ENCODE data around the gene POLR2M.

Gene POLR2M

DNA sequence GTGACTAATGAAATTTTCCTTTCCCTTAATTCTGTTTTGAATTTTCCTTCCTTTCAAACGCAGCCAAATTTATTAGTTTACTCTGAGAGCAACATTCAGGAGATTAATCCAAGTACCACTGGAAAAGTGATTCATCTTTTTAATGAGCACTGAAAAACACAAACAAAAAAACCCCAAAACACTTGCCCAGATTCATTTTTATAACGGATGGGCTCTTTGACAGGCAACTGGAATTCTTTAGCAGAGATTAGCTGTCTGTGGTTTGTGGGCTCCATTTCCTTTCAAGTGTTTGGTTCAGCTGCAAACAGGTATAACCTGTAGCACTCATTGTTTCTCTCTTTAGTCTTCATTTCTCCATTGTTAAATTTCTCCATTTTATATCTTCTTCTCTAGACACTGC, 3.1 kb upstream of the POLR2M start:
- no peaks in the 10 kb centered on the region for H3K9me3 Mint-ChIP-seq
- peaks cover 10% of the 10 kb centered on the region for H3K36me3 Mint-ChIP-seq (ENCODE audit: low read depth)
- peaks cover 26% of the 10 kb centered on the region for H3K4me1 Mint-ChIP-seq
- no peak overlapping the region for H3K4me3 Mint-ChIP-seq
- peak overlapping the region in 2 of 3 experiments; percentile 68 to 70 for H3K27ac Mint-ChIP-seq
- no peaks in the 10 kb centered on the region for H3K27me3 Mint-ChIP-seq (ENCODE audit: low read depth)
- no peak for TF ChIP-seq CTCF (IDR thresholded peaks at IDR 0.05; ENCODE audit: unreplicated experiment in 3 of 3)

GRCh38 chr15:57704441-57704840, 2.1 kb upstream of the POLR2M start:
- Mint-ChIP-seq H3K4me1 (peaks cover 33% of the 10 kb centered on the region), H3K9me3 (no peaks in the 10 kb centered on the region), H3K27me3 (ENCODE audit: low read depth) (no peaks in the 10 kb centered on the region), H3K4me3 (peak overlapping the region; percentile 43 to 71 (median 53)), H3K27ac (peak overlapping the region; percentile 68 to 87 (median 70)), H3K36me3 (ENCODE audit: low read depth) (peaks cover 18% of the 10 kb centered on the region)
- no peak for TF ChIP-seq CTCF (IDR thresholded peaks at IDR 0.05; ENCODE audit: unreplicated experiment in 3 of 3)

DNA sequence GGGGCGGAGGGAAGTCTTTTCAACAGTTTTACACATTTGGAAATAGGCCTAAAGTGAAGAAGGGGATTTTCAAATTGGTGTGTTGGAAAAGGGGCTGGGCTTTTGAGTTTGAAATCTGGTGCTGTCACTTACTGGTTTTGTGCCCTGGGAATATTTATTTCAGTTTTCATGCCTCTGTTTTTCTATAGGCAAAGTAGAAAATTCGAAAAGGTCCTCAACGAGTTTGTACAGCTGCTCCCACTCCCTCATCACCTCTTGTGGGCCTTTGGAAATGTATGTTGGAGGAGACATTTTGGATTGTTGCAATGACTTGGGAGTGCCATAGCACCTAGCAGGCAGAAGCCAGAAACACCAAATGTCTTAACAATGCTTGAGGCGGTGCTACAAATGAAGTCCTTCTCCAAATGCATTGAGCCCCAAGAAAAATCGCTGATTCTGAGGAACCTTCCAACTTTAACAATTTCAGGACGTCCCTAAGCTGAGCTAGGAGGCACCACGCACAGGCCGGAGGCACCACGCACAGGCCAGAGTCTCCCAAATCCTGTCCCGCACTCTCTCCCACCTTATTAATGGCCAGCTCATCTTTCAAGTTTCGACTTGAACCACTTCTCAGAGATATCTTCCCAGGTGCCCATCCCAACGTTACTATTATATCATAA, 639 bp upstream of the POLR2M start:
- Mint-ChIP-seq H3K4me1 (peaks cover 46% of the 10 kb centered on the region), H3K27ac (peak overlapping the region; percentile 88 to 96 (median 96)), H3K27me3 (ENCODE audit: low read depth) (no peaks in the 10 kb centered on the region), H3K4me3 (peak overlapping the region; percentile 94 to 97 (median 96)), H3K36me3 (ENCODE audit: low read depth) (peaks cover 32% of the 10 kb centered on the region), H3K9me3 (no peaks in the 10 kb centered on the region)
- no peak for TF ChIP-seq CTCF (IDR thresholded peaks at IDR 0.05; ENCODE audit: unreplicated experiment in 3 of 3)

GRCh38 chr15:57708047-57708446, 1.5 kb downstream of the POLR2M start:
- peaks cover 53% of the 10 kb centered on the region for H3K36me3 Mint-ChIP-seq (ENCODE audit: low read depth)
- no peak for TF ChIP-seq CTCF (IDR thresholded peaks at IDR 0.05; ENCODE audit: unreplicated experiment in 3 of 3)
- H3K4me1 Mint-ChIP-seq = peaks cover 61% of the 10 kb centered on the region
- H3K9me3 Mint-ChIP-seq = no peaks in the 10 kb centered on the region
- H3K4me3 Mint-ChIP-seq = peak overlapping the region; percentile 94 to 97 (median 96)
- no peaks in the 10 kb centered on the region for H3K27me3 Mint-ChIP-seq (ENCODE audit: low read depth)
- peak overlapping the region; percentile 88 to 96 (median 96) for H3K27ac Mint-ChIP-seq

DNA sequence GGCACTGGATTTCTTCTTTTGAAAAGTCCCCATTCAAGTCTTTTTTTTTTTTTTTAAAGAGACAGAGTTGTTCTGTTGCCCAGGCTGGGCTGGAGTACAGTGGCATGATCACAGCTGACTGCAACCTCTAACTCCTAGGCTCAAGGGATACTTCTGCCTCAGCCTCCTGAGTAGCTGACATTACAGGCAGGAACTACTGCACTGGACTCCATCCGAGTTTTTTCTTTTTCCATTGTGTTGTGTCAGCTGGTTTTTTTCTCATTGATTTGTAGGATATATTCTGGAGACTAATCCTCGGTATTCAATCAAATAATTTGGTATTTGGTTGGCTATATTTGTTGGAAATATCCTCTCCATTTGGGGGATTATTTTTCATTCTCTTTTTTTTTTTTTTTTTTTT, 11.8 kb downstream of the POLR2M start:
- peak overlapping the region in 1 of 3 experiments; percentile 74 for H3K27ac Mint-ChIP-seq
- TF ChIP-seq CTCF (IDR thresholded peaks at IDR 0.05; ENCODE audit: unreplicated experiment in 3 of 3) = no peak
- H3K4me3 Mint-ChIP-seq = no peak overlapping the region
- no peaks in the 10 kb centered on the region for H3K9me3 Mint-ChIP-seq
- H3K4me1 Mint-ChIP-seq = peaks cover 34% of the 10 kb centered on the region
- peaks cover 67% of the 10 kb centered on the region for H3K36me3 Mint-ChIP-seq (ENCODE audit: low read depth)
- peaks cover 3% of the 10 kb centered on the region for H3K27me3 Mint-ChIP-seq (ENCODE audit: low read depth)

DNA sequence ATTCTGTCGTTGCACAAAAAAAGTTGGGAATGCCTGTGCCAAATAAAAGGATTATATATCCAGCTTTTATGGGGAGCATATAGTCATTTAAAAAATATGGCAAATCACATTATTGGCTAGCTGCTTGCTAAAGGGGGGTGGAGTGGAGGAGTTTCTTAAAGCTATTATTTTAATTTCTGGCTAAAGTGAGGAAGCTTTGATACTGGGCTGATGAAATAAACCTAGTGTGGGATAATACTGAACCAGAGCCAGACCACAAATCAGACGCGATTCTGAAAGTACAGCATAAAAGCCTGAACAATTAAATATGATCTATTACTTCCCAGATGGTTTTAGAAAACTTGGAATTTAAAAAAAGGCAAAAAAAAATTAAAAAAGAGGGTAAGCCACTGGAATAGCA, 14.4 kb downstream of the POLR2M start:
- Mint-ChIP-seq H3K27me3 (ENCODE audit: low read depth) (no peaks in the 10 kb centered on the region), H3K27ac (peak overlapping the region; percentile 86 to 91 (median 90)), H3K9me3 (peaks cover 12% of the 10 kb centered on the region), H3K4me3 (peak overlapping the region in 1 of 3 experiments; percentile 11), H3K4me1 (peaks cover 30% of the 10 kb centered on the region), H3K36me3 (ENCODE audit: low read depth) (peaks cover 62% of the 10 kb centered on the region)
- TF ChIP-seq CTCF (IDR thresholded peaks at IDR 0.05; ENCODE audit: unreplicated experiment in 3 of 3) = no peak
